Ureter (tissue), 1 donor: Measurements from ENCODE around the gene WBP4. TPM values are rescaled to one million over a fixed set of nuclear protein-coding genes. Genes with fewer than 3 reads are reported as not detected.

Source experiments
- DNase-seq: peaks from one replicate; pipeline ENCODE4 v3.0.0-alpha.2; 2020; ENCODE audit warnings: low spot score
- total RNA-seq: library from RNA; stranded (reverse); gene quantifications from one replicate; pipeline ENCODE4 v1.2.4, GENCODE V29; 2023
- donor health status: DM: yes; HTN: yes; CAD: no.

Gene WBP4
- total RNA-seq, 1 donor from 2014 or later, result 11.3 TPM

DNA sequence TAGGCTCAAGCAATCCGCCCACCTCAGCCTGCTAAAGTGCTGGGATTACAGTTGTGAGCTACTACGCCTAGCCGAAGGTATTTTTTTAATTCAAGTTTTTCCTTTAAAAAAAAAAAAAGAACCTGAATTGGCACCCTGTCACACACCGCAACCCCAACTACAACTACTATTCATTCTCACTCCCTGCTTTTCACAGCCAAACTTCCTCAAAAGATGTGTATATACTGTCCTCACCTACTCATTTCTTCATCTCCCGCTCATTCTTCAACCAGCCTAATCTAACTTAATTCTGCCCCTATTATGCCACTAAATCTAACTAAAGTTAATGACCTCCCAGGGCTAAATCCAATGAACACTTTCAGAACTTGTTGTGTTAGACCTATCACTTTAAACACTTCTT, 12.7 kb upstream of the WBP4 start:
- no peak for DNase-seq

DNA sequence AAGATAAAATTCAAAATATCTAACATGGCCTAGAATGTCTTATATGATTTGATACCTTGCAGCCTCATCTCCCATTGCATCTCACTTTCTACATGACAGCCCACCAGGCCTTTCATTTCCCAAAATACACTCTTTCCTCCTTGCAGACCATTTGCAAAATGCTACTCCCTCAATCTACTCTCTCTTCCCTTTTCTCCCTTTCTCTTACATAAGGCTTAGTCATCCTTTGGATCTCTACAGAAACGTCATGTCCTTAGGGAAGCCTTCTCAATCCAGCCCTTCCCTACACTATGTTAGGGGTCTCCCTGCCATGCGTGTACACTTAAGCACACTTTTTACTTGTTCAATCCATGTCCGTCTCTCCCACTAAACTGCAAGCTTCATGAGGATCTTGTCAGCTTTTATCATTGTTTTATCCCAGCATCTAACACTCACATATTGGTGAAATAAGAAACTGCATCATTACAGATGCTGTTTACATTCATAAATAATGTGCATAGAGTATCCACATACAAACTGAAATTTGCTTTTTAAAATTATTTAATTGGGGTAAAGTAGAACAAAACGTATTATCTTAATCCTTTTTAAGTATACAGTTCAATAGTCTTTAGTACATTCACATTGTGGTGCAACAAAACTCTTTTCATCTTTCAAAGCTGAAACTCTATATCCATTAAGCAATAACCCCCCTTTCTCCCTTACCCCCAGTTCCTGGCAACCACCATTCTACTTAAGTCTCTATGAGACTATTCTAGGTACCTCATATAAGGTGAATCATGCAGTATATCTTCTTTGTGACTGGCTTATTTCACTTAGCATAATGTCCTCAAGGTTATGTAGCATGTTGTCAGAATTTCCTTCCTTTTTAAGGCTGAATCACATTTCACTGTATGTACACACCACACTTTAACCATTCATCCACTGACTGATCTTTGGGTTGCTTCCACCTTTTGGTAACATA, 11.5 kb upstream of the WBP4 start:
- DNase-seq, result no peak

DNA sequence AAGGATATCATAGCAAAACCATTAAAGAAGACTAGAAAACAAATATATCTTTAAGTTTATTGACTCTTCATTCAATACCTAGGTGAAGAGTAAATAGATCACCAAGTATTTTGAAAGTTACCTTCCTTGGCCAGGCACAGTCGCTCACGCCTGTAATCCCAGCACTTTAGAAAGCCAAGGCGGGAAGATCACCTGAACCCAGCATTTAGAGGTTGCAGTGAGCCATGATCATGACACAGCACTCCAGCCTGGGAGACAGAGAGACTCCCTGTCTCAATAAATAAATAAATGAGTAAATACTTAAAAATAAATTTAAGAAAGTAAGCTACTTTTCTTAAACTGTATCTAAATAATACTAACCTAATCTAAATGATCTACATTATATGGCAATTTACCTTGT, 8.9 kb upstream of the WBP4 start:
- DNase-seq, result no peak

DNA sequence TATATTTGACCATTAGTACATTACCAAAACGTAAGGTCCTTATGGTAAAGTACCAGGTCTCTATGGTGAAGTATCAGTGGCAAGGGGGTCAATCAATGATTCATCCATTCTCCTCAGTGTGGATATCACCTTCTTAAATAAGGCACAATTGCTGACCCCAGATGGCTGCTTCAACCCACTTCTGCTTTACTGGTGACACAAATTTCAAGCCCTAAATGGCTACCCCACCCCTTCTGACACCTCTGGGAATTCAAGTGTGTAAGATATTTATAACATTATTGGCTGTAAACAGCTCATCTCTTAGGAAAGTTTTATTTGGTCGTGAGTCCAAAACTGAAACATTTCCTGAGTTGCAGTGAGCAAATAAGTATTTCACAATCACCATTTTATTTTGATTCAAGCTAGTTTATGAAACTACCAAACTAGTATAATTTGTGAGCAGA, 7.9 kb upstream of the WBP4 start:
- DNase-seq, result no peak

GRCh38 chr13:41054212-41054877, 7.0 kb upstream of the WBP4 start:
- DNase-seq, result no peak

- no peak for DNase-seq
These were observed 6.2 kb upstream of the WBP4 start for GRCh38 chr13:41054919-41055619.

DNA sequence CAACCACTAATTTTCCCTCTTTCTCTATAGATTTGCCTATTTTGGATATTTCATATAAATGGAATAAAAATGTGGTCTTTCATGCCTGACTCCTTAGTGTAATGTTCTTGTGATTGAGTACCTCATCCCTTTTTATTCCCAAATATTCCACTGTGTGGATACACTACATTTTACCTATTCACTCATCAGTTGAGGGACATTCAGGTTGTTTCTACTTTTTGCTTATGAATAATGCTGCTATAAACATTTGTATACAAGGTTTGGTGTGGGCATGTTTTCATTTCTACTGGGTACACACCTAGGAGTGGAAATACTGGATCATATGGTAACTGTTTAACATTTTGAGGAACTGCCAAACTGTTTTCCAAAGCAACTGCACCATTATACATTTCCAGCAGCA, 5.1 kb upstream of the WBP4 start:
- no peak for DNase-seq

- DNase-seq, result no peak
These were observed 4.2 kb upstream of the WBP4 start for GRCh38 chr13:41056826-41057711.

DNA sequence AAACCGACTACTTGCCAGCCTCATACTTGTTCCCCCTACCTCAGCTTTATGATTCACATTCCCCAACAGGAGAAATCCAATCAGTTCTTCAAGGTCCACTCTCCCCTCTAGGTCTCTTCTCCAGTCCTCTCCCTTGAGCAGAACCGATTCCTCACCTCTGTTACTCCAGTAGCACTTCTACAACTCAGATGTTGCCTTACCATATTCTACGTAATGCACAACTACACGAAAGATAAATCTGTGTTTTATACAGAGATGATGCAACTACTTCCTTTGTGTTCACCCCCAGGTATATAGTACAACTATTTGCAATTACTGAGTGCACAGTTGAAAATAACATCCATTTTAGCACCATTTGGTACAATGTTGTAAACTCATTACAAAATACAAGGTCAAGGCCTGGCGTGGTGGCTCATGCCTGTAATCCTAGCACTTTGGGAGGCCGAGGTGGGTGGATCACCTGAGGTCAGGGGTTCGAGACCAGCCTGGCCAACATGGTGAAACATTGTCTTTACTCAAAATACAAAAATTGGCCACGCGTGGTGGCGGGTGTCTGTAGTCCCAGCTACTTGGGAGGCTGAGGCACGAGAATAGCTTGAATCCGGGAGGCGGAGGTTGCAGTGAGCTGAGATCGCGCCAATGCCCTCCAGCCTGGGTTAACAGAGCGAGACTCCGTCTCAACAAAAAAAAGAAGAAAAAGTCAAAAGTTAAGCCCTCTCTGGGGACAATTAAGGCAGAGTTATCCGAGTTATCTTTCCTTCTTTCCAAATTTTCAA, 2.8 kb upstream of the WBP4 start:
- no peak for DNase-seq

DNA sequence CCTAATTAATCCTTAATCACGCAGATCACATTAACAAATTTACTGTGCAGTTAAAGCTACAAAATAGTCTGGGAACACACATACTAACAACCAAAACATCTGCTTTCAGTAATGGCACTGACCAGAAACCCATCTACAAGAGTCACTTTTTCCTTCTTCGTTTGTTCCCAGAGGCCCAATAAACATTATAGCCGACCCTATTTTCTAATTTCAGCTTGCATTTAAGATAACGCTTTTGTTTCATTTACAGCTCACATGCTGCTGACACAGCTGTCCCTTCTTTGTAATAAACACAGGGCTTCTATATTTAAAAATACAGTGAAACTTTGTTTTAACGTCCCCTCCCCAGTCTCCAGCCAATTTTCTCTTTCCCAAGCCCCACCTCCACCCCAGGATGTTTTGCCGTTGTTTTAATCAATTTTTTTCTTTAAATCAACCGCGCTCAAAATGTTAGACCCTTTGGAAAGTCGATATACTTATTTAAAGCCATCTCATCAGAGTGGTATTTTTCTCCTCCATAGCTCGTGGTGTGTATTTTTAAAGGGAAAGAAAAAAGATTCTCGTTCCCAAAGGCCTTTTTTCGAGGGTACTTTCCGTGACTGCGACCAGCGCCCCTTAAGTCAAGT, 1.7 kb upstream of the WBP4 start:
- DNase-seq, result no peak

- peak; percentile 90 for DNase-seq
These were observed 1.1 kb upstream of the WBP4 start for GRCh38 chr13:41060082-41060723.

- DNase-seq, result peak; percentile 84
These were observed 610 bp upstream of the WBP4 start for GRCh38 chr13:41060724-41061074.

DNA sequence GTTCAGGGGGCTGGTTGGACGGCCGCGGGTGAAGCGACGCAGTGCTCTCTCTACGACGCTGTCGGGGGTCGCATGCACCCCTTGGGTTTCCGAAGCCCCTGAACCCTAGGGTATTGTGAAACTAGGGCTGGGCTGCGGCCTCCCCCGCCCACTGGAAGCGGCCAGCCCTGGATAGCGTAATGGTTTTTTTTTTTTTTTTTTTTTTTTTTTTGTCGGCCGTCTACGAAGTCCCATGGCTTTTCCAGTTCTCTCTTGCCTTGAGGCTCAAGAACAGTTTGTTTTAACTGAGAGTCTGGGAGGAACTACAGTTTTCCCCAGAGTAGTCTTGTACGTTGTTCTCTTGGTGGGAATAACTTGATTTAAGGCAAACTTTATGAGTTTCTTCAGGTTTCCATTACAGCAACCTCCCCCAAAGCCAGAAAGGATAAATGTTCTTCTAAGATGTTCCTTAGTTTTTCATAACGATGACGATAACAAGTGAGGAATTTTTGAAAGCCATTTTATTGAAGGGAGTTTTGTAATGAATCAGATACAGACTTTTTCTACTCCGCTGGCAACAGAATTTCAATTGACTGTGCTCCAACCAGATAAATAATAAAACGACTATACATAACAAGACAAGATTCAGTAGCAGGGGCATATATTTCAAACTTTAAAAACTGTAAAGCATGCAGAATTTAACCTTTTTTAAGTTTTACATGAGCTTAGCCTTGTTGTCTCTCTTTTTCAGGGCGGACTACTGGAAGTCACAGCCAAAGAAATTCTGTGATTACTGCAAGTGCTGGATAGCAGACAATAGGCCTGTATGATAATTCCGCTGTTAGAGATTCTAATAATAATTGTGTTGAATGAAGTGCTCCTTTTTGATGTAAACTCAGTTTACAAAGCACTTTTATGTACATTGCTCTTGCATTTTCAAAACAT, 867 bp downstream of the WBP4 start:
- DNase-seq, result no peak

- no peak for DNase-seq
These were observed 3.2 kb downstream of the WBP4 start for GRCh38 chr13:41064493-41064892.

DNA sequence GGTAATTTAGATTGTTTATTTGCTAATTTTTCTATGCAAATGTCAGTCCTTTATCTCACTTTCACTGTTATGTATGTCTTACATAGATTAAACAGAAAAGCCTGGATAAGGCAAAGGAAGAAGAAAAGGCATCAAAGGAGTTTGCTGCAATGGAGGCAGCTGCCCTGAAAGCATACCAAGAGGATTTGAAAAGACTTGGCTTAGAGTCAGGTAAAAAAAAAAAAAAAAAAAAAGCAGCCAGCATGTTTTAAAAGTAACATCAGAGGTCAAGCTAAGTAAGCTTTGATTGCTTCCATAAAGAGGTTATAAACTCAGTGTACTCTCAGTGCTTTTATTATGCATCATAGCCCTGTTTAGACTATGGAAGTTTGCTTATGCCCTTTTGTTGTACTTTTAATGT, 3.8 kb downstream of the WBP4 start:
- DNase-seq, result no peak

DNA sequence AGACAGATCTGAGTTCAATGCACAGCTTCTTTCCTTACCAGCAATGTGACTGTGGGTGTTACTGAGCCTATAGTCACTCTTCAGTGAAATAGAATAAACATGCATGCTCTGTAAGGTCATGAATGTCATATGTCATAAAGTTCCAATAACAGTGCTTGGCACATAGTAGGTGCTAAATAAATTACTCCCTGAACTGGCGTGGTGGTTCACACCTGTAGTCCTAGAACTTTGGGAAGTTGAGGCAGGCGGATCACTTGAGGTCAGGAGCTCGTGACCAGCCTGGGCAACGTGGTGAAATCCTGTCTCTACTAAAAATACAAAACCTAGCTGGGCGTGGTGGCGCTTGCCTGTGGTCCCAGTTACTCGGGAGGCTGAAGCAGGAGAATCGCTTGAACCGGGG, 13.2 kb downstream of the WBP4 start:
- DNase-seq, result no peak

DNA sequence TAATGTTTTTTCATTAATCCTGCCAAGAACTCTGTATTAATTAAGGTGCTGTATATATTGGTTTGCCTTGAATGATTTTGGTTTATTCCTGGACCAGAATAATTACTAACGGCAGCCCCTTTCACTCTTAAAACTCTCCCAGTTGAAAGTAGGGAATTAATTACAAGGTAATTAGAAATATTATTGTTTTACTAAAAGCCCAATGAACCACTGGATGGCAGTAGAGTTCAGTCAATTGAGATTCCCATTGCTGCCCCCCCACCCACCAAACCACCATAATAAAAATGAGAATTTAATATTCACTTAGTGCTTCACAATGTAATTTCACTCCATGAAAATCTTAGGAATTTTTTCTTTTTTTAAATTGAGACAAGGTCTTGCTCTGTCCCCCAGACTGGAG, 13.7 kb downstream of the WBP4 start:
- no peak for DNase-seq

DNA sequence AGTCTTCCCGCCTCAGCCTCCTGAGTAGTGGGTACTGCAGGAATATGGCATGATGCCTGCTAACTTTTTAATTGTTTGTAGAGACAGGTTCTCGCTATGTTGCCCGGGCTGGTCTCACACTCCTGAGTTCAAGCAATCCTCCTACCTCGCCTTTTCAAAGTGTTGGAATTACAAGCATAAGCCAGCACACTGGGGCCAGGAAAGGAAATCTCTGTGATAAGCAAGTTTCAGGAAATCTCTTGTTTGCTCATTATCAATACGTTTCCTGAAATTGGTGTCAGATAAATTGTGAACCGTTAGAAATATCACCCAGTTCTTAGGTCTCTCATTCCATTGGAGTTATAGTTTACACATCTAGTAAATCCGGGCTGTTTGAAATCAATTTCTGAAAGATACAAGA, 14.2 kb downstream of the WBP4 start:
- DNase-seq, result no peak

GRCh38 chr13:41077475-41077874, 16.2 kb downstream of the WBP4 start:
- DNase-seq, result no peak
